MM.1S (cell line): ENCODE data around the gene SLC12A3.

ENCODE experiments used
- DNase-seq: peaks from one replicate; pipeline ENCODE4 v3.0.0-alpha.2; 2015
- H2AFZ ChIP-seq: fragments of 300-600 bp; sonication (generic); 2 replicates; pipeline ENCODE4 v1.6.0; 2016; ENCODE audit warnings: antibody characterized with exemption, low read length
- H3F3A ChIP-seq: fragments of 300-600 bp; sonication (generic); 2 replicates; pipeline ENCODE4 v1.6.1; 2016; ENCODE audit warnings: mild to moderate bottlenecking, antibody characterized with exemption, low read length, moderate library complexity, mixed read lengths; ENCODE audit not compliant: insufficient read depth
- H3K27ac ChIP-seq: fragments of 300-600 bp; sonication (generic); 2 replicates; pipeline ENCODE4 v1.5.1; 2016; ENCODE audit warnings: mild to moderate bottlenecking, low read length
- H3K27me3 ChIP-seq: fragments of 300-600 bp; sonication (generic); replicated peaks from 2 replicates; pipeline ENCODE4 v1.6.0; 2016; ENCODE audit warnings: low read length; ENCODE audit not compliant: insufficient read depth
- H3K36me3 ChIP-seq: fragments of 300-600 bp; sonication (generic); replicated peaks from 2 replicates; pipeline ENCODE4 v1.6.1; 2016; ENCODE audit warnings: mild to moderate bottlenecking, low read length, mixed read lengths; ENCODE audit not compliant: insufficient read depth
- H3K4me1 ChIP-seq: fragments of 300-600 bp; sonication (generic); 2 replicates; pipeline ENCODE4 v1.6.1; 2016; ENCODE audit warnings: low read length, mixed read lengths
- H3K4me2 ChIP-seq: fragments of 300-600 bp; sonication (generic); 2 replicates; pipeline ENCODE4 v1.6.0; 2016; ENCODE audit warnings: low read depth, low read length
- H3K4me3 ChIP-seq: fragments of 300-600 bp; sonication (generic); 2 replicates; pipeline ENCODE4 v1.5.1; 2016; ENCODE audit warnings: low read length, mixed read lengths
- H3K79me2 ChIP-seq: fragments of 300-600 bp; sonication (generic); 2 replicates; pipeline ENCODE4 v1.6.1; 2016; ENCODE audit warnings: mixed run types, low read length, mixed read lengths
- H3K9ac ChIP-seq: fragments of 300-600 bp; sonication (generic); 2 replicates; pipeline ENCODE4 v1.6.1; 2016; ENCODE audit warnings: low read length, mixed read lengths
- H3K9me2 ChIP-seq: fragments of 300-600 bp; sonication (generic); replicated peaks from 2 replicates; pipeline ENCODE4 v1.6.1; 2016; ENCODE audit warnings: mild to moderate bottlenecking, low read length, mixed read lengths; ENCODE audit not compliant: insufficient read depth
- H3K9me3 ChIP-seq: fragments of 300-600 bp; sonication (generic); replicated peaks from 2 replicates; pipeline ENCODE4 v1.6.1; 2016; ENCODE audit warnings: mild to moderate bottlenecking, low read length, mixed read lengths; ENCODE audit not compliant: insufficient read depth
- H4K20me1 ChIP-seq: fragments of 300-600 bp; sonication (generic); 2 replicates; pipeline ENCODE4 v1.6.1; 2016; ENCODE audit warnings: mild to moderate bottlenecking, low read length, moderate library complexity, mixed read lengths; ENCODE audit not compliant: insufficient read depth
- EZH2 ChIP-seq: fragments of 300-600 bp; sonication (generic); optimal IDR thresholded peaks from 2 replicates; pipeline ENCODE3; 2017; ENCODE audit warnings: low read depth, mild to moderate bottlenecking, antibody characterized with exemption, low read length, mixed read lengths
- EZH2phosphoT487 ChIP-seq: fragments of 300-600 bp; sonication (generic); IDR thresholded peaks from 2 replicates; pipeline ENCODE4 v1.6.1; 2018; ENCODE audit warnings: antibody characterized with exemption, low read length
- TF ChIP-seq, protein P1 (sequence below): fragments of 300-600 bp; sonication (generic); IDR thresholded peaks from 2 replicates; pipeline ENCODE4 v1.5.1; 2016; ENCODE audit warnings: antibody characterized with exemption, low read length, mixed read lengths

SLC12A3 gene

DNA sequence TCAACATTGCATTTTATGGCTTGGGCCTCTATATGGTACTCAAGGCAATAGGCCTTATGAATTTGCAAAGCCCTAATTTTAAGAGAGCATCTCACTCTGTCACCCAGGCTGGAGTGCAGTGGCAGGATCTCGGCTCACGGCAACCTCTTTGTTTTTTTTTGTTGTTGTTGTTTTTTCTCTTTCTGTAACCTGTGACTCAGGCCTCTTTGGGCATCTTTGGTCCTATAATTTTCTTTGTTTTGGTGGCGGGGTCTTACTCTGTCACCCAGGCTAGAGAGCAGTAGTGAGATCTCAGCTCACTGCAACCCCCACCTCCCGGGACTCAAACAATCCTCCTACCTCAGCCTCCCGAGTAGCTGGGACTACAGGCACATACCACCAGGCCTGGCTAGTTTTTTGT, 45.1 kb downstream of the SLC12A3 start:
- Histone ChIP-seq H3K4me2 (peak overlapping the region; percentile 81; the same call in 1 of the 2 replicates), H3K9me3 (no peaks in the 10 kb centered on the region), H2AFZ (no peak overlapping the region), H3K4me3 (no peak overlapping the region), H3K9me2 (no peaks in the 10 kb centered on the region), H4K20me1 (no peaks in the 10 kb centered on the region), H3K36me3 (no peaks in the 10 kb centered on the region), H3F3A (peaks cover 25% of the 10 kb centered on the region), H3K9ac (peak overlapping the region; percentile 86), H3K27ac (peak overlapping the region; percentile 98), H3K27me3 (no peaks in the 10 kb centered on the region), H3K79me2 (no peaks in the 10 kb centered on the region), H3K4me1 (peaks cover 54% of the 10 kb centered on the region)
- no peak for DNase-seq
- TF ChIP-seq, protein P1, sequence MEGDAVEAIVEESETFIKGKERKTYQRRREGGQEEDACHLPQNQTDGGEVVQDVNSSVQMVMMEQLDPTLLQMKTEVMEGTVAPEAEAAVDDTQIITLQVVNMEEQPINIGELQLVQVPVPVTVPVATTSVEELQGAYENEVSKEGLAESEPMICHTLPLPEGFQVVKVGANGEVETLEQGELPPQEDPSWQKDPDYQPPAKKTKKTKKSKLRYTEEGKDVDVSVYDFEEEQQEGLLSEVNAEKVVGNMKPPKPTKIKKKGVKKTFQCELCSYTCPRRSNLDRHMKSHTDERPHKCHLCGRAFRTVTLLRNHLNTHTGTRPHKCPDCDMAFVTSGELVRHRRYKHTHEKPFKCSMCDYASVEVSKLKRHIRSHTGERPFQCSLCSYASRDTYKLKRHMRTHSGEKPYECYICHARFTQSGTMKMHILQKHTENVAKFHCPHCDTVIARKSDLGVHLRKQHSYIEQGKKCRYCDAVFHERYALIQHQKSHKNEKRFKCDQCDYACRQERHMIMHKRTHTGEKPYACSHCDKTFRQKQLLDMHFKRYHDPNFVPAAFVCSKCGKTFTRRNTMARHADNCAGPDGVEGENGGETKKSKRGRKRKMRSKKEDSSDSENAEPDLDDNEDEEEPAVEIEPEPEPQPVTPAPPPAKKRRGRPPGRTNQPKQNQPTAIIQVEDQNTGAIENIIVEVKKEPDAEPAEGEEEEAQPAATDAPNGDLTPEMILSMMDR: no peak
- TF ChIP-seq EZH2 (no peak), EZH2phosphoT487 (no peak)

DNA sequence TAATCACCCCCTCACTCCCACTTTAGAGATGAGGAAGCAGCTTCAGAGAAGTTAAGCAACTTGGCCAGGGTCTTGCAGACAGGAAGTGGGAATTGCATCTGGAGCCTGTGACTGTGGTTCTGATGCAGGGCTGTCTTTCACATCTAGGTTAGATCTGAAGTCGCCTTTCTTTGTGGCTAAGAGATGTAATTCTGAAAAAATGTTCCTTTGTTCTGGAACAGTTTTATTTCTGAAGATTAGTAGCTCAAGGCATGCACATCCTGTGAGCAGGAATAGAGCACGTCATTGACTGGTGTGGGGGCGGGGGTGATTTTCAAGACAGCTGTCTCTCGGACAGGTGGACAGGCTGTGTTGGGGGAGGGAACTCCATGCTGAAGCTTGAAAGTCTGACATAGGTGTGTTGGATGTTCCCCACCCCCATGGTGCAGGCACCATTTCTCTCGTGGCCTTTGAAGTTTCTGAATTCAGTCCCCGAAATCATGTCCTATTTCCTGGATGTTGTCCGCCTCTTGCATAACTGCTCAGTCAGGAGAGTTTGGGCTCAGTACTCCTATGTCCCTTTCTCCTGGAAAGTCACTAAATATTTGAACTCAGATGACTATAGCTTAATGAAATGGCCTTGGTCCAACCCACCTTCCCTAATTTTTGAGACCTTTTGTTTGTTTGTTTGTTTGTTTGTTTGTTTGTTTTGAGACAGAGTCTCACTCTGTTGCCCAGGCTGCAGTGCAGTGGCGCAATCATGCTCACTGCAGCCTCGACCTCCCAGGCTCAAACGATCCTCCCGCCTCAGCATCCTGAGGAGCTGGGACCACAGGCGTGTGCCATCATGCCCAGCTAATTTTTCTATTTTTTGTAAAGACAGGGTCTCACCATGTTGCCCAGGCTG, 45.9 kb downstream of the SLC12A3 start:
- Histone ChIP-seq H3K4me3 (0 out of 2 replicates have a peak overlapping the region, but pooled peaks have one; percentile 21), H2AFZ (0 out of 2 replicates have a peak overlapping the region, but pooled peaks have one; percentile 5), H3K9ac (peak overlapping the region; percentile 86), H3F3A (peaks cover 26% of the 10 kb centered on the region), H3K27ac (peak overlapping the region; percentile 98), H3K36me3 (no peaks in the 10 kb centered on the region), H3K79me2 (no peaks in the 10 kb centered on the region), H3K9me2 (no peaks in the 10 kb centered on the region), H3K27me3 (no peaks in the 10 kb centered on the region), H4K20me1 (no peaks in the 10 kb centered on the region), H3K4me1 (peaks cover 62% of the 10 kb centered on the region), H3K9me3 (no peaks in the 10 kb centered on the region), H3K4me2 (peak overlapping the region; percentile 81)
- TF ChIP-seq, protein P1: no peak
- TF ChIP-seq EZH2 (no peak), EZH2phosphoT487 (no peak)
- peak; percentile 77 for DNase-seq

DNA sequence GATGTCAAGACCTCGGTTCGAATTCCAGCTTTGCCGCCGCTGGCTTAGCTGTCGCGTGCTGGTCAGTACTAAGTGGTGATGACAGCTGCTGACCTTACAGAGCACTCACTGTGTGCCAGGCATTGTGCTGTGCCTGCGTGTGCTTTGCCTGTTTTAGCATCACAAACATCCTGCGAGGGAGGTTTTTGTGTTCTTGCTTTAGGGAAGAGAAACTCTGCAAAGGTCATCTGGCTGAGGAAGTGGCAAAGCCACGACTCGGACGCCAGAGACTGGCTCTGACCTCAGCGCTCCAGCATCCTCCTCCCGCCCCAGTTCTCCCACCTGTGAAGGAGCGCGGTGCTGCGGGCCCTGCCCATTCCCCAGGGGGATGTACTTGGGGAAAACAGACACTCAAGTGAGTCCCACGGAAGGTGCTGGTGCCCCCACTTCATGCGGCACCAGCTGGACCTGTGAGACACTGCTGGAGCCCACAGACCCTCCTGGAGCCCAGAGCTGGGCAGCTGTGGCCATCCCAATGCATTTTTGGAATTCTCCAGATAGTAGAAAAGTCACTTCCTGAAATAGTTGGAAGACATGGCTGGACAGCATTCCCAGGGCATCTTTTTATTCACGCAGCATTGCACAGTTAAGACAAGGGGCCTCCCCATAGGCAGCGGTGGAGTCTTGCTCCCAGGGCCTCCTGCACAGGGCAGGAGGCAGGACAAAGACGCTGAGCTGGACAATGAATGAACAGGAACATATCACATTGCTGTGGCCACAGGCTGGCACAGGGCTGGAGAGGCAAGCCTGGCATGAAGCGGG, 47.0 kb downstream of the SLC12A3 start:
- TF ChIP-seq, protein P1: no peak
- TF ChIP-seq EZH2: no peak
- no peak for TF ChIP-seq EZH2phosphoT487
- Histone ChIP-seq H3K9me2 (no peaks in the 10 kb centered on the region), H3K9ac (peak overlapping the region; percentile 86), H2AFZ (no peak overlapping the region), H3K36me3 (no peaks in the 10 kb centered on the region), H3K4me3 (peak overlapping the region; percentile 21; the same call in 1 of the 2 replicates), H3K4me2 (peak overlapping the region; percentile 81), H3F3A (peaks cover 37% of the 10 kb centered on the region), H3K79me2 (no peaks in the 10 kb centered on the region), H4K20me1 (no peaks in the 10 kb centered on the region), H3K27ac (peak overlapping the region; percentile 98), H3K4me1 (peaks cover 72% of the 10 kb centered on the region), H3K27me3 (no peaks in the 10 kb centered on the region), H3K9me3 (no peaks in the 10 kb centered on the region)
- DNase-seq: peak; percentile 75
